Measurements from ENCODE around the gene ACY1.
"Not testable (repeated sequence)": the region's sequence is repeated elsewhere in the genome, so short reads cannot be mapped to it uniquely, and the experiment has no call there.

Gene ACY1

GRCh38 chr3:52025453-52025852 is 42.1 kb downstream of the ACY1 start:
- H3K27ac ChIP-seq (ENCODE audit: low read depth in 2 of 2, low read length in 2 of 2) = no peak overlapping the region

GRCh38 chr3:52026041-52026440 is 42.7 kb downstream of the ACY1 start:
- Histone ChIP-seq H3K36me3 (ENCODE audit: control insufficient read depth in 2 of 2, insufficient read depth in 2 of 2, low read length in 2 of 2) (no peaks in the 10 kb centered on the region), H3K27me3 (ENCODE audit: control insufficient read depth in 2 of 2, insufficient read depth in 2 of 2, low read length in 2 of 2) (no peaks in the 10 kb centered on the region), H3K4me3 (ENCODE audit: low read length in 2 of 2) (no peak overlapping the region), H3K9me3 (ENCODE audit: control insufficient read depth in 2 of 2, low read length in 2 of 2) (no peaks in the 10 kb centered on the region), H3K9ac (ENCODE audit: low read depth in 1 of 2, low read length in 2 of 2) (no peak overlapping the region), H3K4me1 (ENCODE audit: control insufficient read depth in 2 of 2, insufficient read depth in 2 of 2, low read length in 2 of 2) (no peaks in the 10 kb centered on the region), H3K27ac (ENCODE audit: low read depth in 2 of 2, low read length in 2 of 2) (no peak overlapping the region)

More at GRCh38 chr3:52025453-52025852, 42.1 kb downstream of the ACY1 start:
- Histone ChIP-seq H3K27me3 (ENCODE audit: control insufficient read depth in 2 of 2, insufficient read depth in 2 of 2, low read length in 2 of 2) (no peaks in the 10 kb centered on the region), H3K4me3 (ENCODE audit: low read length in 2 of 2) (no peak overlapping the region), H3K36me3 (ENCODE audit: control insufficient read depth in 2 of 2, insufficient read depth in 2 of 2, low read length in 2 of 2) (no peaks in the 10 kb centered on the region), H3K9me3 (ENCODE audit: control insufficient read depth in 2 of 2, low read length in 2 of 2) (no peaks in the 10 kb centered on the region), H3K9ac (ENCODE audit: low read depth in 1 of 2, low read length in 2 of 2) (no peak overlapping the region), H3K4me1 (ENCODE audit: control insufficient read depth in 2 of 2, insufficient read depth in 2 of 2, low read length in 2 of 2) (no peaks in the 10 kb centered on the region)

GRCh38 chr3:52028572-52028971 is 45.2 kb downstream of the ACY1 start:
- no peaks in the 10 kb centered on the region for H3K4me1 ChIP-seq (ENCODE audit: control insufficient read depth in 2 of 2, insufficient read depth in 2 of 2, low read length in 2 of 2)
- H3K27ac ChIP-seq (ENCODE audit: low read depth in 2 of 2, low read length in 2 of 2) = no peak overlapping the region
- H3K4me3 ChIP-seq (ENCODE audit: low read length in 2 of 2) = no peak overlapping the region
- H3K9ac ChIP-seq (ENCODE audit: low read depth in 1 of 2, low read length in 2 of 2) = no peak overlapping the region
- H3K27me3 ChIP-seq (ENCODE audit: control insufficient read depth in 2 of 2, insufficient read depth in 2 of 2, low read length in 2 of 2) = no peaks in the 10 kb centered on the region
- no peaks in the 10 kb centered on the region for H3K36me3 ChIP-seq (ENCODE audit: control insufficient read depth in 2 of 2, insufficient read depth in 2 of 2, low read length in 2 of 2)
- no peaks in the 10 kb centered on the region for H3K9me3 ChIP-seq (ENCODE audit: control insufficient read depth in 2 of 2, low read length in 2 of 2)

GRCh38 chr3:52029053-52029452 is 45.7 kb downstream of the ACY1 start:
- H3K4me3 ChIP-seq (ENCODE audit: low read length in 2 of 2) = no peak overlapping the region
- no peak overlapping the region for H3K27ac ChIP-seq (ENCODE audit: low read depth in 2 of 2, low read length in 2 of 2)
- no peaks in the 10 kb centered on the region for H3K27me3 ChIP-seq (ENCODE audit: control insufficient read depth in 2 of 2, insufficient read depth in 2 of 2, low read length in 2 of 2)
- no peaks in the 10 kb centered on the region for H3K36me3 ChIP-seq (ENCODE audit: control insufficient read depth in 2 of 2, insufficient read depth in 2 of 2, low read length in 2 of 2)
- no peak overlapping the region for H3K9ac ChIP-seq (ENCODE audit: low read depth in 1 of 2, low read length in 2 of 2)
- no peaks in the 10 kb centered on the region for H3K9me3 ChIP-seq (ENCODE audit: control insufficient read depth in 2 of 2, low read length in 2 of 2)
- H3K4me1 ChIP-seq (ENCODE audit: control insufficient read depth in 2 of 2, insufficient read depth in 2 of 2, low read length in 2 of 2) = no peaks in the 10 kb centered on the region

GRCh38 chr3:52029535-52029934 is 46.2 kb downstream of the ACY1 start:
- H3K27ac ChIP-seq (ENCODE audit: low read depth in 2 of 2, low read length in 2 of 2) = no peak overlapping the region
- H3K36me3 ChIP-seq (ENCODE audit: control insufficient read depth in 2 of 2, insufficient read depth in 2 of 2, low read length in 2 of 2) = no peaks in the 10 kb centered on the region
- no peak overlapping the region for H3K4me3 ChIP-seq (ENCODE audit: low read length in 2 of 2)
- no peaks in the 10 kb centered on the region for H3K4me1 ChIP-seq (ENCODE audit: control insufficient read depth in 2 of 2, insufficient read depth in 2 of 2, low read length in 2 of 2)
- H3K9ac ChIP-seq (ENCODE audit: low read depth in 1 of 2, low read length in 2 of 2) = no peak overlapping the region
- H3K9me3 ChIP-seq (ENCODE audit: control insufficient read depth in 2 of 2, low read length in 2 of 2) = no peaks in the 10 kb centered on the region
- no peaks in the 10 kb centered on the region for H3K27me3 ChIP-seq (ENCODE audit: control insufficient read depth in 2 of 2, insufficient read depth in 2 of 2, low read length in 2 of 2)

- no peak overlapping the region for H3K9ac ChIP-seq (ENCODE audit: low read depth in 1 of 2, low read length in 2 of 2)
- no peak overlapping the region for H3K27ac ChIP-seq (ENCODE audit: low read depth in 2 of 2, low read length in 2 of 2)
- H3K9me3 ChIP-seq (ENCODE audit: control insufficient read depth in 2 of 2, low read length in 2 of 2) = no peaks in the 10 kb centered on the region
- H3K4me3 ChIP-seq (ENCODE audit: low read length in 2 of 2) = no peak overlapping the region
- H3K4me1 ChIP-seq (ENCODE audit: control insufficient read depth in 2 of 2, insufficient read depth in 2 of 2, low read length in 2 of 2) = no peaks in the 10 kb centered on the region
- no peaks in the 10 kb centered on the region for H3K27me3 ChIP-seq (ENCODE audit: control insufficient read depth in 2 of 2, insufficient read depth in 2 of 2, low read length in 2 of 2)
- no peaks in the 10 kb centered on the region for H3K36me3 ChIP-seq (ENCODE audit: control insufficient read depth in 2 of 2, insufficient read depth in 2 of 2, low read length in 2 of 2)
Measured at GRCh38 chr3:52030714-52031310, 47.5 kb downstream of the ACY1 start.

- H3K36me3 ChIP-seq (ENCODE audit: control insufficient read depth in 2 of 2, insufficient read depth in 2 of 2, low read length in 2 of 2) = no peaks in the 10 kb centered on the region
- H3K9me3 ChIP-seq (ENCODE audit: control insufficient read depth in 2 of 2, low read length in 2 of 2) = no peaks in the 10 kb centered on the region
- H3K27ac ChIP-seq (ENCODE audit: low read depth in 2 of 2, low read length in 2 of 2) = no peak overlapping the region
- H3K27me3 ChIP-seq (ENCODE audit: control insufficient read depth in 2 of 2, insufficient read depth in 2 of 2, low read length in 2 of 2) = no peaks in the 10 kb centered on the region
- no peak overlapping the region for H3K4me3 ChIP-seq (ENCODE audit: low read length in 2 of 2)
- no peaks in the 10 kb centered on the region for H3K4me1 ChIP-seq (ENCODE audit: control insufficient read depth in 2 of 2, insufficient read depth in 2 of 2, low read length in 2 of 2)
- H3K9ac ChIP-seq (ENCODE audit: low read depth in 1 of 2, low read length in 2 of 2) = no peak overlapping the region
Measured at GRCh38 chr3:52031896-52032295, 48.6 kb downstream of the ACY1 start.

GRCh38 chr3:52032702-52033408 is 49.5 kb downstream of the ACY1 start:
- H3K36me3 ChIP-seq (ENCODE audit: control insufficient read depth in 2 of 2, insufficient read depth in 2 of 2, low read length in 2 of 2) = no peaks in the 10 kb centered on the region
- H3K4me1 ChIP-seq (ENCODE audit: control insufficient read depth in 2 of 2, insufficient read depth in 2 of 2, low read length in 2 of 2) = no peaks in the 10 kb centered on the region
- H3K4me3 ChIP-seq (ENCODE audit: low read length in 2 of 2) = no peak overlapping the region
- no peak overlapping the region for H3K9ac ChIP-seq (ENCODE audit: low read depth in 1 of 2, low read length in 2 of 2)
- H3K9me3 ChIP-seq (ENCODE audit: control insufficient read depth in 2 of 2, low read length in 2 of 2) = no peaks in the 10 kb centered on the region
- H3K27ac ChIP-seq (ENCODE audit: low read depth in 2 of 2, low read length in 2 of 2) = no peak overlapping the region
- no peaks in the 10 kb centered on the region for H3K27me3 ChIP-seq (ENCODE audit: control insufficient read depth in 2 of 2, insufficient read depth in 2 of 2, low read length in 2 of 2)

- not testable (repeated sequence) for H3K9ac ChIP-seq (ENCODE audit: low read depth in 1 of 2, low read length in 2 of 2); H3K27me3 ChIP-seq (ENCODE audit: control insufficient read depth in 2 of 2, insufficient read depth in 2 of 2, low read length in 2 of 2); H3K4me1 ChIP-seq (ENCODE audit: control insufficient read depth in 2 of 2, insufficient read depth in 2 of 2, low read length in 2 of 2); H3K36me3 ChIP-seq (ENCODE audit: control insufficient read depth in 2 of 2, insufficient read depth in 2 of 2, low read length in 2 of 2); H3K9me3 ChIP-seq (ENCODE audit: control insufficient read depth in 2 of 2, low read length in 2 of 2); H3K4me3 ChIP-seq (ENCODE audit: low read length in 2 of 2); H3K27ac ChIP-seq (ENCODE audit: low read depth in 2 of 2, low read length in 2 of 2)
Measured at GRCh38 chr3:52033748-52034147, 50.4 kb downstream of the ACY1 start.

GRCh38 chr3:52034212-52034611 is 50.9 kb downstream of the ACY1 start:
- no peaks in the 10 kb centered on the region for H3K4me1 ChIP-seq (ENCODE audit: control insufficient read depth in 2 of 2, insufficient read depth in 2 of 2, low read length in 2 of 2)
- H3K27ac ChIP-seq (ENCODE audit: low read depth in 2 of 2, low read length in 2 of 2) = no peak overlapping the region
- no peaks in the 10 kb centered on the region for H3K9me3 ChIP-seq (ENCODE audit: control insufficient read depth in 2 of 2, low read length in 2 of 2)
- H3K4me3 ChIP-seq (ENCODE audit: low read length in 2 of 2) = no peak overlapping the region
- H3K9ac ChIP-seq (ENCODE audit: low read depth in 1 of 2, low read length in 2 of 2) = no peak overlapping the region
- H3K36me3 ChIP-seq (ENCODE audit: control insufficient read depth in 2 of 2, insufficient read depth in 2 of 2, low read length in 2 of 2) = no peaks in the 10 kb centered on the region
- H3K27me3 ChIP-seq (ENCODE audit: control insufficient read depth in 2 of 2, insufficient read depth in 2 of 2, low read length in 2 of 2) = peaks cover 0 to 4% of the 10 kb centered on the region in 2 donors

Measured in mucosa of rectum (tissue), 2 donors.